GM21786 (cell line): ENCODE measurements around the gene NFXL1.

ENCODE experiments used
- ATAC-seq: cut with Tn5 transposase; IDR thresholded peaks from one replicate; pipeline ENCODE4 v1.9.1; 2021; ENCODE audit not compliant: unreplicated experiment

The NFXL1 gene

GRCh38 chr4:47835494-47835893, 78.9 kb downstream of the NFXL1 start:
- ATAC-seq: no peak

GRCh38 chr4:47831026-47831679, 83.2 kb downstream of the NFXL1 start:
- ATAC-seq: no peak

GRCh38 chr4:47830265-47831025, 83.9 kb downstream of the NFXL1 start:
- no peak for ATAC-seq

GRCh38 chr4:47829438-47829837, 84.9 kb downstream of the NFXL1 start:
- no peak for ATAC-seq

- ATAC-seq: no peak
These were observed 86.9 kb downstream of the NFXL1 start for GRCh38 chr4:47827343-47828047.

GRCh38 chr4:47824840-47825239, 89.5 kb downstream of the NFXL1 start:
- no peak for ATAC-seq

GRCh38 chr4:47819178-47819577, 95.2 kb downstream of the NFXL1 start:
- no peak for ATAC-seq

GRCh38 chr4:47817275-47817674, 97.1 kb downstream of the NFXL1 start:
- ATAC-seq: no peak

- ATAC-seq: no peak
These were observed 97.6 kb downstream of the NFXL1 start for GRCh38 chr4:47816748-47817147.

GRCh38 chr4:47814618-47815295, 99.6 kb downstream of the NFXL1 start:
- ATAC-seq: no peak

- no peak for ATAC-seq
These were observed 104.7 kb downstream of the NFXL1 start for GRCh38 chr4:47809654-47810203.

- ATAC-seq: no peak
These were observed 109.8 kb downstream of the NFXL1 start for GRCh38 chr4:47804598-47804997.

GRCh38 chr4:47801481-47802002, 112.8 kb downstream of the NFXL1 start:
- no peak for ATAC-seq

GRCh38 chr4:47798165-47798564, 116.2 kb downstream of the NFXL1 start:
- no peak for ATAC-seq
